Astrocyte (in vitro differentiated cells and primary cell): ENCODE measurements around the gene FAM170B. TPM values are rescaled to one million over a fixed set of nuclear protein-coding genes. Genes with fewer than 3 reads are reported as not detected.
A peak's percentile ranks its signal among the peaks of the same experiment; 100 is the strongest.

Experiments
- DNase-seq: peaks from one replicate; pipeline ENCODE4 v3.0.0-alpha.2; 2010; ENCODE audit warnings: low read depth
- FAIRE-seq: peaks from 2 replicates; lab custom pipeline; 2011; peaks lifted over from hg19 to GRCh38; lab: Jason Lieb, UNC
- H2AFZ ChIP-seq: 2 replicates; pipeline ENCODE4 v1.6.0; 2012; ENCODE audit warnings: low read depth, low read length, inconsistent platforms
- H3K27ac ChIP-seq: 2 replicates; pipeline ENCODE4 v1.5.1; 2011; ENCODE audit warnings: low read depth, low read length, inconsistent platforms
- H3K27me3 ChIP-seq: 2 replicates; pipeline ENCODE4 v1.6.0; 2011; ENCODE audit warnings: low read length, inconsistent platforms; ENCODE audit not compliant: insufficient read depth
- H3K36me3 ChIP-seq: 2 replicates; pipeline ENCODE4 v1.5.1; 2011; ENCODE audit warnings: low read length, inconsistent platforms; ENCODE audit not compliant: insufficient read depth
- H3K4me1 ChIP-seq: 2 replicates; pipeline ENCODE4 v1.5.1; 2011; ENCODE audit warnings: low read length, inconsistent platforms; ENCODE audit not compliant: insufficient read depth
- H3K4me2 ChIP-seq: 2 replicates; pipeline ENCODE4 v1.6.0; 2012; ENCODE audit warnings: low read length, inconsistent platforms
- H3K4me3 ChIP-seq: 2 replicates; pipeline ENCODE4 v1.5.1; 2011; ENCODE audit warnings: low read depth, mild to moderate bottlenecking, low read length, inconsistent platforms; ENCODE audit not compliant: insufficient read depth
- H3K79me2 ChIP-seq: 2 replicates; pipeline ENCODE4 v1.6.0; 2012; ENCODE audit warnings: mild to moderate bottlenecking, low read length, inconsistent platforms; ENCODE audit not compliant: insufficient read depth
- H3K9ac ChIP-seq: 2 replicates; pipeline ENCODE4 v1.6.0; 2012; ENCODE audit warnings: mild to moderate bottlenecking, low read length, inconsistent platforms
- H3K9me3 ChIP-seq: 2 replicates; pipeline ENCODE4 v1.5.1; 2012; ENCODE audit warnings: low read depth, mild to moderate bottlenecking, low read length, inconsistent platforms; ENCODE audit not compliant: insufficient read depth
- H4K20me1 ChIP-seq: 2 replicates; pipeline ENCODE4 v1.6.0; 2012; ENCODE audit warnings: low read length, inconsistent platforms; ENCODE audit not compliant: insufficient read depth
- H3K27ac Mint-ChIP-seq: one replicate; pipeline ENCODE4 v1.8.0; 2021; ENCODE audit warnings: mild to moderate bottlenecking, mixed read lengths; ENCODE audit not compliant: unreplicated experiment
- H3K27me3 Mint-ChIP-seq: one replicate; pipeline ENCODE4 v1.8.0; 2021; ENCODE audit warnings: low read depth, mixed read lengths; ENCODE audit not compliant: unreplicated experiment
- H3K36me3 Mint-ChIP-seq: one replicate; pipeline ENCODE4 v1.8.0; 2021; ENCODE audit warnings: low read depth, mixed read lengths; ENCODE audit not compliant: unreplicated experiment
- H3K4me1 Mint-ChIP-seq: one replicate; pipeline ENCODE4 v1.8.0; 2021; ENCODE audit warnings: low read depth, mixed read lengths; ENCODE audit not compliant: unreplicated experiment
- H3K4me3 Mint-ChIP-seq: one replicate; pipeline ENCODE4 v1.8.0; 2021; ENCODE audit warnings: mild to moderate bottlenecking, moderate library complexity, mixed read lengths; ENCODE audit not compliant: unreplicated experiment
- H3K9me3 Mint-ChIP-seq: one replicate; pipeline ENCODE4 v1.8.0; 2021; ENCODE audit warnings: mild to moderate bottlenecking, mixed read lengths; ENCODE audit not compliant: unreplicated experiment
- CTCF ChIP-seq: IDR thresholded peaks from 2 replicates; pipeline ENCODE4 v1.5.1; 2011; ENCODE audit warnings: low read depth, mild to moderate bottlenecking, inconsistent platforms, low read length, moderate library complexity; ENCODE audit not compliant: insufficient read depth
- EZH2 ChIP-seq: IDR thresholded peaks from 2 replicates; pipeline ENCODE4 v1.6.1; 2012; ENCODE audit warnings: mild to moderate bottlenecking, low read length, inconsistent platforms; ENCODE audit not compliant: insufficient read depth
- total RNA-seq: library from RNA; stranded (reverse); gene quantifications from 2 replicates; pipeline ENCODE4 v1.2.1, GENCODE V29; 2021

FAM170B gene
- total RNA-seq, 1 donor from 2014 or later = not detected

DNA sequence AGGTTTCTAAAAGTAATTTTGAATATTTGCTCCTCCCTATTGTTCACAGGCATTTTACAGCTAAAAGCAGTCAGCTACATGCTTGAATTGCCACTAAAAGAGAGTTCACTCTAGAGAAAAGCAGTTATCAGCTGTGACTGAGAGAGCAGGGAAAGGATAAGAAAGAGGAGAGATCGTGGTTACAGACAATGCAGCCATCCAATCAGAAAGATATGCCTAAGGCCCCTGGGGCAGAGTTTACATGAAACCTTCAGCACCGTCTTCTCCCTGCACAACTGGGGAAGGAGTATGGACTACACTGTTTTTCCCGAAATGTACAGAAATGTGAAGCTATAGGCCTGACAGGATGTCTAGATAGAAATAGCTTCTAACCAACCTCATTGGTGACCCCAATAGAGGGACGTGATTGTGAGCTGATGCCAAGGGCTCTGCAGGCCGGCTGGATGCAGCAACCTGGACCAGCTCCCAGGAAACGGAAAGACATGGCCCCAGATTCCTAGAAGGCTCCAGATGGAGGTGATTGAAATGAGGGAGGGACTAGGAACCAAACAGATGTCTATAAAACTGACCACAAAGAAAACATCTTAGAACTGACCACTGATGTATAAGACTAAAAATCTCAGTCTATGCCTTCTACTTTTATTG lies 15.3 kb downstream of the FAM170B start:
- Histone ChIP-seq H3K27me3 (no peaks in the 10 kb centered on the region), H3K27ac (no peak overlapping the region), H4K20me1 (no peaks in the 10 kb centered on the region), H3K4me2 (no peak overlapping the region), H3K36me3 (no peaks in the 10 kb centered on the region), H3K4me1 (peaks cover 11% of the 10 kb centered on the region), H3K9ac (no peak overlapping the region), H2AFZ (no peak overlapping the region), H3K9me3 (no peaks in the 10 kb centered on the region), H3K4me3 (no peak overlapping the region), H3K79me2 (no peaks in the 10 kb centered on the region)
- DNase-seq (no peak), FAIRE-seq (peak; percentile 43)
- Mint-ChIP-seq H3K36me3 (no peaks in the 10 kb centered on the region), H3K27me3 (peaks cover 22% of the 10 kb centered on the region), H3K4me1 (peaks cover 16% of the 10 kb centered on the region), H3K4me3 (no peak overlapping the region), H3K27ac (peak overlapping the region; percentile 84), H3K9me3 (no peaks in the 10 kb centered on the region)
- no peak for TF ChIP-seq EZH2
- no peak for TF ChIP-seq CTCF

- no peak overlapping the region for H3K4me3 Mint-ChIP-seq
- no peak overlapping the region for H3K27ac Mint-ChIP-seq
- peaks cover 30% of the 10 kb centered on the region for H3K27me3 Mint-ChIP-seq
- no peak for TF ChIP-seq CTCF
- TF ChIP-seq EZH2 = no peak
- H3K27me3 ChIP-seq = no peaks in the 10 kb centered on the region
- no peaks in the 10 kb centered on the region for H3K9me3 Mint-ChIP-seq
- FAIRE-seq (no peak), DNase-seq (no peak)
- peaks cover 11% of the 10 kb centered on the region for H3K4me1 ChIP-seq
- peaks cover 16% of the 10 kb centered on the region for H3K4me1 Mint-ChIP-seq
- H3K36me3 ChIP-seq = no peaks in the 10 kb centered on the region
- no peaks in the 10 kb centered on the region for H3K36me3 Mint-ChIP-seq
- H3K79me2 ChIP-seq = no peaks in the 10 kb centered on the region
- H3K9ac ChIP-seq = no peak overlapping the region
- H3K27ac ChIP-seq = no peak overlapping the region
- H4K20me1 ChIP-seq = no peaks in the 10 kb centered on the region
- H3K9me3 ChIP-seq = no peaks in the 10 kb centered on the region
- no peak overlapping the region for H3K4me2 ChIP-seq
- no peak overlapping the region for H3K4me3 ChIP-seq
- H2AFZ ChIP-seq = no peak overlapping the region
These were observed 16.3 kb downstream of the FAM170B start for GRCh38 chr10:49117376-49118070.
